ENCODE data around the gene ERGIC2. TPM values are rescaled to one million over a fixed set of nuclear protein-coding genes. Genes with fewer than 3 reads are reported as not detected.

ERGIC2 gene
- total RNA-seq, 1 donor from 2014 or later, result 52.8 TPM

GRCh38 chr12:29354954-29355353 lies 26.0 kb downstream of the ERGIC2 start:
- Histone ChIP-seq H3K4me1 (peaks cover 5% of the 10 kb centered on the region), H3K4me3 (no peak overlapping the region), H3K27ac (no peak overlapping the region), H3K27me3 (no peaks in the 10 kb centered on the region), H3K36me3 (peaks cover 0 to 24% of the 10 kb centered on the region in 2 donors), H3K9me3 (no peaks in the 10 kb centered on the region)
- intact Hi-C loops (cut with DNase I), result no loop called here
- no peak for DNase-seq (ENCODE audit: extremely low spot score in 2 of 2)
- TF ChIP-seq POLR2AphosphoS5 (IDR thresholded peaks at IDR 0.05; ENCODE audit: insufficient read depth in 1 of 2, low read depth in 1 of 2) (no peak), POLR2A (IDR thresholded peaks at IDR 0.05) (no peak)
- TF ChIP-seq, protein P1, sequence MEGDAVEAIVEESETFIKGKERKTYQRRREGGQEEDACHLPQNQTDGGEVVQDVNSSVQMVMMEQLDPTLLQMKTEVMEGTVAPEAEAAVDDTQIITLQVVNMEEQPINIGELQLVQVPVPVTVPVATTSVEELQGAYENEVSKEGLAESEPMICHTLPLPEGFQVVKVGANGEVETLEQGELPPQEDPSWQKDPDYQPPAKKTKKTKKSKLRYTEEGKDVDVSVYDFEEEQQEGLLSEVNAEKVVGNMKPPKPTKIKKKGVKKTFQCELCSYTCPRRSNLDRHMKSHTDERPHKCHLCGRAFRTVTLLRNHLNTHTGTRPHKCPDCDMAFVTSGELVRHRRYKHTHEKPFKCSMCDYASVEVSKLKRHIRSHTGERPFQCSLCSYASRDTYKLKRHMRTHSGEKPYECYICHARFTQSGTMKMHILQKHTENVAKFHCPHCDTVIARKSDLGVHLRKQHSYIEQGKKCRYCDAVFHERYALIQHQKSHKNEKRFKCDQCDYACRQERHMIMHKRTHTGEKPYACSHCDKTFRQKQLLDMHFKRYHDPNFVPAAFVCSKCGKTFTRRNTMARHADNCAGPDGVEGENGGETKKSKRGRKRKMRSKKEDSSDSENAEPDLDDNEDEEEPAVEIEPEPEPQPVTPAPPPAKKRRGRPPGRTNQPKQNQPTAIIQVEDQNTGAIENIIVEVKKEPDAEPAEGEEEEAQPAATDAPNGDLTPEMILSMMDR (IDR thresholded peaks at IDR 0.05), result no peak

DNA sequence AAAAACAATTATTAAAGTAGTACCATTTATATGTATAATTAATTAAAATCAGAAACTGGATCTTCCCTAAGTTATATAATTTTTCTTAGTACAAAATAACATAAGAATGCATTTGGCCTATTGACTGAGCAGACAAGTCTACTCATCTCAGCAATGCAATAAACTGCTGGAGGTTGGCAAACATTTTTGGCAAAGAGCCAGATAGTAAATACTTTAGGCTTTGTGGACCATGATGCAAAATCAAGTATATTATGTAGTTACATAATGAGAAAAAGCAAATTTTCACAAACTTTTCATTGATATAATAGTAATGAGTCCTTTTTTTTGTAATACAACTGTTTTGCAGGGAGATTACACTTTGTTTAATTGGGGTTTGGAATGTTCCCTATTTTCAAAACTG lies 30.9 kb downstream of the ERGIC2 start:
- Histone ChIP-seq H3K4me3 (no peak overlapping the region), H3K9me3 (no peaks in the 10 kb centered on the region), H3K27ac (no peak overlapping the region), H3K27me3 (no peaks in the 10 kb centered on the region), H3K4me1 (peaks cover 10% of the 10 kb centered on the region), H3K36me3 (peaks cover 0 to 17% of the 10 kb centered on the region in 2 donors)
- TF ChIP-seq, protein P1 (IDR thresholded peaks at IDR 0.05), result no peak
- TF ChIP-seq POLR2A (IDR thresholded peaks at IDR 0.05), result no peak
- no peak for TF ChIP-seq POLR2AphosphoS5 (IDR thresholded peaks at IDR 0.05; ENCODE audit: insufficient read depth in 1 of 2, low read depth in 1 of 2)
- intact Hi-C loops (cut with DNase I), result no loop called here
- DNase-seq (ENCODE audit: extremely low spot score in 2 of 2), result no peak

DNA sequence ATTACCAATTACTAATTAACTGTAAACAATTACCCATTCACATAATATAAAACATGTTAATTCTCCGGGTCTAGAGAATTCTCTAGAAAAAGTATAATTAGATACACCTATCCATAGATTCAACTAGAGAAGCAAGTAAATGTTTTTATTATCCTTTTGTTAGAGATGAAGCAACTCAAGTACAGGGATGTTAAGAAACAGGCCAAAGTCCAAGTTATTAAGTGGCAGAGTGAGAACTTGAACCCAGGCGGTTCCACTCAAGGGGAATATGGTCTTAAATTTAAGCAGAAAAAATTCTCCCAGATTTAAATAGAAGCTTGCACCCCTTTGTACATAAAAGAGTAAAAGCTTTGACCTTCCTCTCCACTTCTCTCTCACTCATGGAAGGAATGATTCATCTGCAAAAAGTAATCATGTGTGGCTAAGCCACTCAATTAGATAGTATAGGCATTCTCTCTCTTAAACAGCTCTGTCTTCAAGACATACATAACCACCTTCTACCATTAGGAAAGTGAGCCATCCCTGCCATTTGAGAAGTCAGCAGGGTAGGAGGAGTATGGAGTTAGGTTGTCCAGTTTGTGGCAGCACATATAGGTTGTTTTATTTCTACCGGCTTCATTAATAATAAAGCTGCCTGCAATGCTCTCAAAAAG lies 34.1 kb downstream of the ERGIC2 start:
- intact Hi-C loops (cut with DNase I), result no loop called here
- Histone ChIP-seq H3K36me3 (peaks cover 0 to 31% of the 10 kb centered on the region in 2 donors), H3K27ac (no peak overlapping the region), H3K4me1 (peaks cover 10% of the 10 kb centered on the region), H3K27me3 (no peaks in the 10 kb centered on the region), H3K4me3 (no peak overlapping the region), H3K9me3 (no peaks in the 10 kb centered on the region)
- DNase-seq (ENCODE audit: extremely low spot score in 2 of 2), result no peak
- TF ChIP-seq POLR2AphosphoS5 (IDR thresholded peaks at IDR 0.05; ENCODE audit: insufficient read depth in 1 of 2, low read depth in 1 of 2) (no peak), POLR2A (IDR thresholded peaks at IDR 0.05) (no peak)
- TF ChIP-seq, protein P1 (IDR thresholded peaks at IDR 0.05), result no peak

DNA sequence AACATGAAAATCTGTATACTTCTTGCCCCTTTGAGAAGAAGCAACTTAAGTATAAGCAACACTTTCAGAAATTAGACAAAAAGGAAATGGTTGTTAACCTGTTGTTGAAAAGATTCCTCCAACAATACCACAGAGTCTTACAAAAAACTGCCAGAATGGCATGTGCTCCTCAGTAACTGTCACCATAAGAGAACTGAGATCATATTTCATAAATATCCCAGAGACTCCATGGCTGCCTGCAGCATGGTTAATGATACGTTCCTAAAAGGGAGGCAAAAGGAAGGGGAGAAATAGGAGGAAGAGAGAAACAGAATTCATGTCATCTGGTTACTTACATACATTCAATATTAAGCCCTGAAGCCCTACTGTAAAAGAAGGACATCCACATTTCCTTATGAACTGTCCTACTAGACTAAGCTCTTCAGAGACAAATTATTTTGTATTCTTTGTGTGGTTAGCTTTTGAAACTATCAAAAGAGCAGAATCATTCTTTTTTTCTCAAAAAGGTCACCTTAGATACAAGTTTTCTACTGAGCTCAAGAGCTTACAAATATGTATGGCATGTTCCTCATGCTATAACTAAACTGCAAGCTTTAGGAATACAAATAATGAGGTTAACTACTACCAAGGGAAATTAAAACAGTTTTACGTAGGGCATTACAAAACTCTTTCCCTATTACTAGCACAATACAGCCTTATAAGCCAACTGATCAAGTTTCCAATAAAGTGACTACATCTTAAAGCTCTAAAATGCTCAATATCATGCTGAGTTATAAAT lies 37.8 kb downstream of the ERGIC2 start:
- no peaks in the 10 kb centered on the region for H3K27me3 ChIP-seq
- peaks cover 0 to 37% of the 10 kb centered on the region in 2 donors for H3K36me3 ChIP-seq
- no peak for TF ChIP-seq POLR2A (IDR thresholded peaks at IDR 0.05)
- H3K9me3 ChIP-seq, result no peaks in the 10 kb centered on the region
- DNase-seq (ENCODE audit: extremely low spot score in 2 of 2), result no peak
- no peaks in the 10 kb centered on the region for H3K4me1 ChIP-seq
- intact Hi-C loops (cut with DNase I), result no loop called here
- no peak overlapping the region for H3K4me3 ChIP-seq
- H3K27ac ChIP-seq, result no peak overlapping the region

- intact Hi-C loops (cut with DNase I), result no loop called here
- Histone ChIP-seq H3K9me3 (no peaks in the 10 kb centered on the region), H3K4me1 (no peaks in the 10 kb centered on the region), H3K36me3 (peaks cover 0 to 6% of the 10 kb centered on the region in 2 donors), H3K27ac (no peak overlapping the region), H3K4me3 (no peak overlapping the region), H3K27me3 (no peaks in the 10 kb centered on the region)
- DNase-seq (ENCODE audit: extremely low spot score in 2 of 2), result no peak
- TF ChIP-seq POLR2A (IDR thresholded peaks at IDR 0.05), result no peak
- TF ChIP-seq, protein P1 (IDR thresholded peaks at IDR 0.05), result no peak
- no peak for TF ChIP-seq POLR2AphosphoS5 (IDR thresholded peaks at IDR 0.05; ENCODE audit: insufficient read depth in 1 of 2, low read depth in 1 of 2)
Measured at GRCh38 chr12:29337325-29337724, 43.6 kb downstream of the ERGIC2 start.
